HEK293 (cell line): ENCODE measurements around the gene RPS15.
A peak's percentile ranks its signal among the peaks of the same experiment; 100 is the strongest.

Experiments
- BCL11A ChIP-seq: fragments of 450-650 bp; formaldehyde crosslinking; IDR thresholded peaks from 2 replicates; pipeline ENCODE4 v1.5.1; 2016; ENCODE audit warnings: low read depth, missing biosample characterization, missing genetic modification characterization
- BCL6B ChIP-seq: fragments of 450-650 bp; formaldehyde crosslinking; IDR thresholded peaks from 2 replicates; pipeline ENCODE4 v1.5.1; 2017; ENCODE audit warnings: missing biosample characterization, missing genetic modification characterization
- EGR2 ChIP-seq: fragments of 450-650 bp; formaldehyde crosslinking; IDR thresholded peaks from 2 replicates; pipeline ENCODE4 v1.5.1; 2016; ENCODE audit warnings: low read depth, missing biosample characterization, missing genetic modification characterization
- GLI4 ChIP-seq: fragments of 450-650 bp; formaldehyde crosslinking; IDR thresholded peaks from 2 replicates; pipeline ENCODE4 v1.5.1; 2016; ENCODE audit warnings: missing biosample characterization, missing genetic modification characterization
- KLF1 ChIP-seq: fragments of 450-650 bp; formaldehyde crosslinking; IDR thresholded peaks from 2 replicates; pipeline ENCODE4 v1.5.1; 2016; ENCODE audit warnings: missing biosample characterization, missing genetic modification characterization
- KLF10 ChIP-seq: fragments of 450-650 bp; IDR thresholded peaks from 2 replicates; pipeline ENCODE4 v1.5.1; 2018; ENCODE audit warnings: missing biosample characterization, mild to moderate bottlenecking, missing genetic modification characterization
- MYNN ChIP-seq: fragments of 450-650 bp; formaldehyde crosslinking; IDR thresholded peaks from 2 replicates; pipeline ENCODE4 v1.5.1; 2016; ENCODE audit warnings: missing biosample characterization, missing genetic modification characterization, borderline replicate concordance
- PBX3 ChIP-seq: sonication (generic); formaldehyde crosslinking; IDR thresholded peaks from 2 replicates; pipeline ENCODE4 v1.8.1; 2022; ENCODE audit warnings: mild to moderate bottlenecking, moderate library complexity, missing genetic modification reagents
- SP3 ChIP-seq: fragments of 450-650 bp; formaldehyde crosslinking; IDR thresholded peaks from 2 replicates; pipeline ENCODE4 v1.5.1; 2016; ENCODE audit warnings: missing biosample characterization, missing genetic modification characterization
- TSHZ1 ChIP-seq: fragments of 450-650 bp; formaldehyde crosslinking; IDR thresholded peaks from 2 replicates; pipeline ENCODE4 v1.5.1; 2016; ENCODE audit warnings: missing biosample characterization, missing genetic modification characterization, borderline replicate concordance
- WT1 ChIP-seq: fragments of 450-650 bp; formaldehyde crosslinking; IDR thresholded peaks from 2 replicates; pipeline ENCODE4 v1.5.1; 2016; ENCODE audit warnings: missing biosample characterization, missing genetic modification characterization
- ZBTB10 ChIP-seq: fragments of 450-650 bp; formaldehyde crosslinking; IDR thresholded peaks from 2 replicates; pipeline ENCODE4 v1.5.1; 2016; ENCODE audit warnings: missing biosample characterization, missing genetic modification characterization
- ZFHX2 ChIP-seq: fragments of 450-650 bp; formaldehyde crosslinking; conservative IDR thresholded peaks from 2 replicates; pipeline ENCODE4 v1.5.1; 2016; ENCODE audit warnings: missing biosample characterization, missing genetic modification characterization
- ZFP37 ChIP-seq: fragments of 450-650 bp; formaldehyde crosslinking; IDR thresholded peaks from 2 replicates; pipeline ENCODE4 v1.5.1; 2016; ENCODE audit warnings: missing biosample characterization, missing genetic modification characterization
- ZNF112 ChIP-seq: fragments of 450-650 bp; formaldehyde crosslinking; IDR thresholded peaks from 2 replicates; pipeline ENCODE4 v1.5.0; 2017; ENCODE audit warnings: missing biosample characterization, missing genetic modification characterization
- ZNF2 ChIP-seq: fragments of 450-650 bp; formaldehyde crosslinking; IDR thresholded peaks from 2 replicates; pipeline ENCODE4 v1.5.1; 2016; ENCODE audit warnings: missing biosample characterization, missing genetic modification characterization
- ZNF24 ChIP-seq: fragments of 450-650 bp; formaldehyde crosslinking; IDR thresholded peaks from 2 replicates; pipeline ENCODE4 v1.5.1; 2016; ENCODE audit warnings: missing biosample characterization, missing genetic modification characterization
- ZNF341 ChIP-seq: fragments of 450-650 bp; formaldehyde crosslinking; IDR thresholded peaks from 2 replicates; pipeline ENCODE4; 2016; ENCODE audit warnings: low read depth, missing biosample characterization, missing genetic modification characterization
- ZNF37A ChIP-seq: fragments of 450-650 bp; IDR thresholded peaks from 2 replicates; pipeline ENCODE4 v1.5.1; 2018; ENCODE audit warnings: missing biosample characterization, missing genetic modification characterization
- ZNF416 ChIP-seq: fragments of 450-650 bp; formaldehyde crosslinking; IDR thresholded peaks from 2 replicates; pipeline ENCODE4 v1.5.1; 2016; ENCODE audit warnings: missing biosample characterization, missing genetic modification characterization
- ZNF473 ChIP-seq: fragments of 450-650 bp; formaldehyde crosslinking; IDR thresholded peaks from 2 replicates; pipeline ENCODE4 v1.5.1; 2017; ENCODE audit warnings: missing biosample characterization, missing genetic modification characterization
- ZNF514 ChIP-seq: fragments of 450-650 bp; formaldehyde crosslinking; IDR thresholded peaks from 2 replicates; pipeline ENCODE4 v1.5.1; 2016; ENCODE audit warnings: missing biosample characterization, missing genetic modification characterization
- ZNF548 ChIP-seq: fragments of 450-650 bp; formaldehyde crosslinking; IDR thresholded peaks from 2 replicates; pipeline ENCODE4 v1.5.1; 2016; ENCODE audit warnings: missing biosample characterization, missing genetic modification characterization
- ZNF560 ChIP-seq: fragments of 450-650 bp; formaldehyde crosslinking; IDR thresholded peaks from 2 replicates; pipeline ENCODE4 v1.5.1; 2017; ENCODE audit warnings: missing biosample characterization, missing genetic modification characterization, borderline replicate concordance
- ZNF624 ChIP-seq: fragments of 450-650 bp; formaldehyde crosslinking; IDR thresholded peaks from 2 replicates; pipeline ENCODE4 v1.5.1; 2017; ENCODE audit warnings: missing biosample characterization, missing genetic modification characterization
- ZNF837 ChIP-seq: fragments of 450-650 bp; formaldehyde crosslinking; IDR thresholded peaks from 2 replicates; pipeline ENCODE4 v1.5.1; 2016; ENCODE audit warnings: missing biosample characterization, missing genetic modification characterization
- ZSCAN30 ChIP-seq: fragments of 450-650 bp; IDR thresholded peaks from 2 replicates; pipeline ENCODE4 v1.5.1; 2018; ENCODE audit warnings: missing biosample characterization, mild to moderate bottlenecking, missing genetic modification characterization, moderate library complexity
- TF ChIP-seq, protein P1 (sequence below): fragments of 450-650 bp; formaldehyde crosslinking; IDR thresholded peaks from 2 replicates; pipeline ENCODE4 v1.5.1; 2016; ENCODE audit warnings: missing biosample characterization, missing genetic modification characterization
- TF ChIP-seq, protein P2 (sequence below): fragments of 450-650 bp; formaldehyde crosslinking; IDR thresholded peaks from 2 replicates; pipeline ENCODE4 v1.5.1; 2017; ENCODE audit warnings: missing biosample characterization, missing genetic modification characterization

The RPS15 gene

GRCh38 chr19:1396019-1396767 lies 42.0 kb upstream of the RPS15 start (continued):
- TF ChIP-seq TSHZ1 (no peak), ZNF341 (peak; percentile 48; the same call in 1 of the 2 replicates), ZNF514 (tag by site-specific recombination) (no peak), GLI4 (tag by site-specific recombination) (no peak), PBX3 (no peak), ZNF112 (tag by site-specific recombination) (no peak), ZBTB10 (no peak), ZNF548 (tag by site-specific recombination) (no peak), WT1 (tag by site-specific recombination) (no peak), ZNF416 (no peak), BCL11A (tag by site-specific recombination) (no peak), ZNF37A (tag by site-specific recombination) (no peak), ZNF624 (tag by site-specific recombination) (no peak), KLF1 (tag by site-specific recombination) (peak; percentile 96), MYNN (no peak), ZNF560 (tag by site-specific recombination) (no peak), BCL6B (tag by site-specific recombination) (no peak), ZFP37 (no peak), ZNF24 (no peak), ZNF473 (no peak), ZFHX2 (0 out of 2 replicates have a peak, but pooled peaks have one; percentile 7), SP3 (tag by site-specific recombination) (peak; percentile 57; the same call in 1 of the 2 replicates), ZNF837 (tag by site-specific recombination) (no peak), ZNF2 (tag by site-specific recombination) (0 out of 2 replicates have a peak, but pooled peaks have one; percentile 30), EGR2 (no peak), ZSCAN30 (no peak), KLF10 (tag by site-specific recombination) (0 out of 2 replicates have a peak, but pooled peaks have one; percentile 29)
- TF ChIP-seq, protein P1, sequence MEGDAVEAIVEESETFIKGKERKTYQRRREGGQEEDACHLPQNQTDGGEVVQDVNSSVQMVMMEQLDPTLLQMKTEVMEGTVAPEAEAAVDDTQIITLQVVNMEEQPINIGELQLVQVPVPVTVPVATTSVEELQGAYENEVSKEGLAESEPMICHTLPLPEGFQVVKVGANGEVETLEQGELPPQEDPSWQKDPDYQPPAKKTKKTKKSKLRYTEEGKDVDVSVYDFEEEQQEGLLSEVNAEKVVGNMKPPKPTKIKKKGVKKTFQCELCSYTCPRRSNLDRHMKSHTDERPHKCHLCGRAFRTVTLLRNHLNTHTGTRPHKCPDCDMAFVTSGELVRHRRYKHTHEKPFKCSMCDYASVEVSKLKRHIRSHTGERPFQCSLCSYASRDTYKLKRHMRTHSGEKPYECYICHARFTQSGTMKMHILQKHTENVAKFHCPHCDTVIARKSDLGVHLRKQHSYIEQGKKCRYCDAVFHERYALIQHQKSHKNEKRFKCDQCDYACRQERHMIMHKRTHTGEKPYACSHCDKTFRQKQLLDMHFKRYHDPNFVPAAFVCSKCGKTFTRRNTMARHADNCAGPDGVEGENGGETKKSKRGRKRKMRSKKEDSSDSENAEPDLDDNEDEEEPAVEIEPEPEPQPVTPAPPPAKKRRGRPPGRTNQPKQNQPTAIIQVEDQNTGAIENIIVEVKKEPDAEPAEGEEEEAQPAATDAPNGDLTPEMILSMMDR (tag by site-specific recombination) = no peak
- TF ChIP-seq, protein P2, sequence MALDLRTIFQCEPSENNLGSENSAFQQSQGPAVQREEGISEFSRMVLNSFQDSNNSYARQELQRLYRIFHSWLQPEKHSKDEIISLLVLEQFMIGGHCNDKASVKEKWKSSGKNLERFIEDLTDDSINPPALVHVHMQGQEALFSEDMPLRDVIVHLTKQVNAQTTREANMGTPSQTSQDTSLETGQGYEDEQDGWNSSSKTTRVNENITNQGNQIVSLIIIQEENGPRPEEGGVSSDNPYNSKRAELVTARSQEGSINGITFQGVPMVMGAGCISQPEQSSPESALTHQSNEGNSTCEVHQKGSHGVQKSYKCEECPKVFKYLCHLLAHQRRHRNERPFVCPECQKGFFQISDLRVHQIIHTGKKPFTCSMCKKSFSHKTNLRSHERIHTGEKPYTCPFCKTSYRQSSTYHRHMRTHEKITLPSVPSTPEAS = no peak
